GM10248 (cell line): Measurements from ENCODE around the gene RASEF.

Source experiments
- CTCF ChIA-PET: fragments of 300-600 bp; sonication (Branson Sonifier 250); formaldehyde crosslinking; extraction: SDS; loops from one replicate; lab custom pipeline; 2021; ENCODE audit warnings: antibody characterized with exemption; lab: Yijun Ruan, JAX
- POLR2A ChIA-PET: fragments of 350-650 bp; sonication (Branson Sonifier 250); formaldehyde crosslinking; extraction: SDS; loops from one replicate; lab custom pipeline; 2020; ENCODE audit warnings: antibody characterized with exemption; lab: Yijun Ruan, JAX
- DNase-seq: peaks from one replicate; pipeline ENCODE4 v3.0.0; 2012; ENCODE audit errors: extremely low spot score
- CTCF ChIP-seq: IDR thresholded peaks from 2 replicates; pipeline ENCODE4 v1.5.1; 2012; ENCODE audit warnings: mild to moderate bottlenecking, low read depth; ENCODE audit errors: extremely low read depth, missing control alignments, control extremely low read depth

The RASEF gene

GRCh38 chr9:83012168-83012921 lies 50.6 kb downstream of the RASEF start:
- ChIA-PET CTCF (interaction anchor here (1.4 kb wide), 1 partner anchor 9 kb away, joined by 3 read pairs; no protein-coding TSS in a partner anchor), POLR2A (no interaction called here)
- DNase-seq = no peak
- TF ChIP-seq CTCF = no peak

- TF ChIP-seq CTCF = no peak
- CTCF ChIA-PET = no interaction called here
- no peak for DNase-seq
- POLR2A ChIA-PET = no interaction called here
These were observed 51.3 kb downstream of the RASEF start for GRCh38 chr9:83011611-83012010.

GRCh38 chr9:83007521-83008300 lies 55.2 kb downstream of the RASEF start:
- no peak for DNase-seq
- TF ChIP-seq CTCF = no peak
- ChIA-PET CTCF (no interaction called here), POLR2A (no interaction called here)

GRCh38 chr9:83006378-83006777 lies 56.6 kb downstream of the RASEF start:
- POLR2A ChIA-PET = no interaction called here
- peak; percentile 17 for DNase-seq
- TF ChIP-seq CTCF = no peak
- CTCF ChIA-PET = interaction anchor here (0.8 kb wide), 1 partner anchor 9 kb away, joined by 3 read pairs; no protein-coding TSS in a partner anchor

GRCh38 chr9:83005963-83006362 lies 57.0 kb downstream of the RASEF start:
- POLR2A ChIA-PET = no interaction called here
- no peak for DNase-seq
- TF ChIP-seq CTCF = no peak
- CTCF ChIA-PET = interaction anchor here (0.8 to 1.3 kb wide), 2 partner anchors 10 to 19 kb away, joined by 3 read pairs; no protein-coding TSS in a partner anchor

- DNase-seq = no peak
- no peak for TF ChIP-seq CTCF
- POLR2A ChIA-PET = no interaction called here
- CTCF ChIA-PET = interaction anchor here (1.3 kb wide), 1 partner anchor 20 kb away, joined by 3 read pairs; no protein-coding TSS in a partner anchor
These were observed 57.6 kb downstream of the RASEF start for GRCh38 chr9:83005361-83005760.
